ENCODE measurements around the gene DNAJC4. TPM values are rescaled to one million over a fixed set of nuclear protein-coding genes. Genes with fewer than 3 reads are reported as not detected.

Gene DNAJC4
- total RNA-seq, 1 donor from 2014 or later: 39.1 TPM

DNA sequence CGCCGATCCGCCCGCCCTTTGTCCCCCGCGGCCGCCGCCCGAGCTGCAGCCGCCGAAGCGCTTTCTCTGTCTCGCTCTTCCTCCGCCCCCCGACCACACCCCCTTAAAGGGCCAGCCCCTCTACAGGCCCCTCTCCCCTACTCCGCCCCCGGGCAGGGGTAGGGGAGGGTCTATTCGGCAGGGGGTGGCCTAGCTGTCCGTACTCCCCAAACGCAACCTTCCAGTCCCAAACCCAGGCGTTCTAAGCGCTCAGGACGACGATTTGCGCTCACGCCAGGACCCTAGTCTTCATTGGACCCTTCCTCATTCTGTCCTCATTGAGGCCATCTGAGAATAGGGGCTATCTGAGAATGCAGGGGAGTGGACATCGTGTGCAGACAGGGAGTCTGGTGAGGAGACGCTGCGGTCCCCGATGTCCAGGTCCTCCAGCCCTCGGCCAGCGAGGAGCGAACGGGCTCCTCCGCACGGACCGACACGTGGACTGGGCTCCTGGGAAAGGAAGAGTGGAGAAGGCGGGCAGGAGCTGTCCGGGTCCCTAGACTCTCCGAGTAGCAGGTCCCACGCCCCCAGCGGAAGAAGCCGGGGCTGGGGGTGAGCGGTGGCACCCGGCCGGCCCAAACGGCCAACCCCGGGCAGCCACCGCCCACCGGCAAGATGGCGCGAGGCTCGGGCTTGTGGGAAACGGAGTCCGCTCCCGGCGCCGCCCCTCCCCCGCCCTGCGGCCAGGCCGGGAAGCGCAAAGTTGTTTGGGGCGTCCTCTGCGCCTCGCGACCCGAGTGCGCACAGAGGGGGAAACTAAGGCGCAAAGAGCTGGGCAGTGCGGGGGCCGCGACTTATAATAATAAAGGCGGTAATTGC lies 16.8 kb downstream of the DNAJC4 start, which contains the start of gene PPP1R14B:
PPP1R14B (minus strand) TSS at position 73 of the 858 bp plus-strand sequence. CDS start 270 bp downstream, outside the sequence.
- peaks cover 3% of the 10 kb centered on the region for H3K27me3 Mint-ChIP-seq
- H3K4me3 Mint-ChIP-seq (ENCODE audit: low read depth): peak within 1 kb of the TSS; percentile 86
- peaks cover 11% of the 10 kb centered on the region for H3K4me1 Mint-ChIP-seq (ENCODE audit: low read depth)
- peaks cover 4% of the 10 kb centered on the region for H3K36me3 Mint-ChIP-seq (ENCODE audit: insufficient read depth)
- TF ChIP-seq, protein P1, sequence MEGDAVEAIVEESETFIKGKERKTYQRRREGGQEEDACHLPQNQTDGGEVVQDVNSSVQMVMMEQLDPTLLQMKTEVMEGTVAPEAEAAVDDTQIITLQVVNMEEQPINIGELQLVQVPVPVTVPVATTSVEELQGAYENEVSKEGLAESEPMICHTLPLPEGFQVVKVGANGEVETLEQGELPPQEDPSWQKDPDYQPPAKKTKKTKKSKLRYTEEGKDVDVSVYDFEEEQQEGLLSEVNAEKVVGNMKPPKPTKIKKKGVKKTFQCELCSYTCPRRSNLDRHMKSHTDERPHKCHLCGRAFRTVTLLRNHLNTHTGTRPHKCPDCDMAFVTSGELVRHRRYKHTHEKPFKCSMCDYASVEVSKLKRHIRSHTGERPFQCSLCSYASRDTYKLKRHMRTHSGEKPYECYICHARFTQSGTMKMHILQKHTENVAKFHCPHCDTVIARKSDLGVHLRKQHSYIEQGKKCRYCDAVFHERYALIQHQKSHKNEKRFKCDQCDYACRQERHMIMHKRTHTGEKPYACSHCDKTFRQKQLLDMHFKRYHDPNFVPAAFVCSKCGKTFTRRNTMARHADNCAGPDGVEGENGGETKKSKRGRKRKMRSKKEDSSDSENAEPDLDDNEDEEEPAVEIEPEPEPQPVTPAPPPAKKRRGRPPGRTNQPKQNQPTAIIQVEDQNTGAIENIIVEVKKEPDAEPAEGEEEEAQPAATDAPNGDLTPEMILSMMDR (IDR thresholded peaks at IDR 0.05; ENCODE audit: unreplicated experiment): peak; percentile 36
- peak within 1 kb of the TSS; percentile 95 for H3K27ac Mint-ChIP-seq
- DNase-seq (ENCODE audit: low spot score, unreplicated experiment): peak; percentile 80
- H3K9me3 Mint-ChIP-seq (ENCODE audit: low read depth): no peaks in the 10 kb centered on the region

DNA sequence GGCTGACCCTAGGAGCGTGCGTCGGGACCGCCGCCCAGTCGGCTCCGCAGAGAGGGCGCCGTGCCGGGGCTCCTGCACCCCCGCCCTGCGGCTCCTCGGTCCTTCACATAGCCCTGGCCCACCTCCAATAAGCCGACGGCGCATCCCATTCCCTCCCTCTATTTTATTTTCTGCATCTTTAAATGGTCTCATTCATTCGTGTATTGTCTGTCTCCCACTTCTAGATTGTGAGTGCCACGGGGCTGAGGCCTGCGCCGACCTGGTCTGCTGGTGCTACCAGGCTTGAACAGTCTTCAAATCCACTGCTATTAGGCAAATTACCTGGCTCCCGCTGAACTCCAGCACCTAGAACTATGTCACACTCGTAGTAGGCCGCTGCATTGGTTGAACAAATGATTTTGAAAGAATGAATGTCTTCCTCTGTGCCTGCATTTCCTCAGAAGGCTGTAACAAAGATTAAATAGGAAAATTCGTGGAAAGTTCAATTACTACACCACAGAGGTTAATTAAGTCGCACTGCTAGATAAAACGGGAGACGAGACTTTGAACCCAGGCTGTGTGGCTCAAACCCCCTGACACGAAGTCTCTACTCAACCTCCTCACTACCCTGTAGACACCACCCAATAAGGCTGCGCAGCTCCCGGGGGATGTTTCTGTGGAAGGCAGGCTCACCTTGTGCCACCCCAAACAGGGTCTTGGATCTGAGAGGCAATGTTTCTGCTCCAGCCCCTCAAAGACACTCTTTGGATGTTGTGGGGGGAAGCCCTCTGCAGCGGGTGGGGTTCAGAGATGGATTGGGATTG lies 17.6 kb downstream of the DNAJC4 start:
- H3K4me3 Mint-ChIP-seq (ENCODE audit: low read depth): peak overlapping the region; percentile 86
- DNase-seq (ENCODE audit: low spot score, unreplicated experiment): no peak
- H3K27ac Mint-ChIP-seq: peak overlapping the region; percentile 78
- peaks cover 11% of the 10 kb centered on the region for H3K4me1 Mint-ChIP-seq (ENCODE audit: low read depth)
- peaks cover 3% of the 10 kb centered on the region for H3K27me3 Mint-ChIP-seq
- TF ChIP-seq, protein P1 (IDR thresholded peaks at IDR 0.05; ENCODE audit: unreplicated experiment): no peak
- no peaks in the 10 kb centered on the region for H3K9me3 Mint-ChIP-seq (ENCODE audit: low read depth)
- peaks cover 4% of the 10 kb centered on the region for H3K36me3 Mint-ChIP-seq (ENCODE audit: insufficient read depth)

DNA sequence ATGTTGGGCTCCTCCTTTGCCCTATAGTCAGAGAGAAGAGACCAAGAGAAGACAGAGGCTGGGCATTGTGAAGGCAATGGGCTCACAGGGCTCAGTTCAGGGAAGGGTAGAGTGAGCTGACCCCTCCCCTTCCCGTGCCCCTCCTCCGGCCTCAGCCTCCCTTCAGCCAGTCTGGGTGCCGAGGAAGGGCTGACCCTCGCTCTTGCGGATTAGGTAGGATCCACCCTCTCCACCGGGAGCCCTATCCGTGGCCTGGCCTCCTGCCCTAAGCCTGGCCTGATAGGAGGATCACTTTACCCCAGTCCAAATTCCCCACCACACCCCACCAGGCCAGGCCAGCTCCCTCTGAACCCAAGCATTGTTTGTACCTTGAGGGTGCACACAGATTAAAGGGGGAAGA lies 18.2 kb downstream of the DNAJC4 start:
- Mint-ChIP-seq H3K4me3 (ENCODE audit: low read depth) (no peak overlapping the region), H3K9me3 (ENCODE audit: low read depth) (no peaks in the 10 kb centered on the region), H3K27me3 (peaks cover 3% of the 10 kb centered on the region), H3K27ac (no peak overlapping the region), H3K36me3 (ENCODE audit: insufficient read depth) (peaks cover 3% of the 10 kb centered on the region), H3K4me1 (ENCODE audit: low read depth) (peaks cover 11% of the 10 kb centered on the region)
- DNase-seq (ENCODE audit: low spot score, unreplicated experiment): no peak
- TF ChIP-seq, protein P1 (IDR thresholded peaks at IDR 0.05; ENCODE audit: unreplicated experiment): no peak

DNA sequence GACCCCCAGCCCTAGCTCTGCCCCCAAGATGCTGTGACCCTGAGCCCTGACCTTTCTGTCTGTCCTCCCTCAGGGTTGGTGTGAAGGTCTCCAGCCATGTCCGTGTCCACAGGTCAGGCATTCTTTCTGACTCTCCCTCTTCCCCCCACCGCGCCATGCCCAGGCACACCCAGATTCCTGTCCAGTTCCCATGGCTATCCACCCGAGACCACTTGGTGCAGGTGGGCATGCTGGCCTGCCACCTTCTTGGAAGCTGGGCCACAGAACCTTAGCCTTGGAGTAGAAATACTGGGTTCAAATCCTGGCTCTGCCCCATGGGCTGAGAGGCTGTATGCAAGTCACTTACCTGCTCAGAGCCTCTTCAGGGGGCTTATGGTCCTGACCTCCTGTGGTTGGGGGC lies 18.7 kb downstream of the DNAJC4 start:
- Mint-ChIP-seq H3K36me3 (ENCODE audit: insufficient read depth) (no peaks in the 10 kb centered on the region), H3K27me3 (peaks cover 3% of the 10 kb centered on the region), H3K27ac (no peak overlapping the region), H3K9me3 (ENCODE audit: low read depth) (no peaks in the 10 kb centered on the region), H3K4me1 (ENCODE audit: low read depth) (peaks cover 11% of the 10 kb centered on the region), H3K4me3 (ENCODE audit: low read depth) (no peak overlapping the region)
- no peak for DNase-seq (ENCODE audit: low spot score, unreplicated experiment)
- TF ChIP-seq, protein P1 (IDR thresholded peaks at IDR 0.05; ENCODE audit: unreplicated experiment): no peak

Measured in progenitor cell of endocrine pancreas (in vitro differentiated cells).